GM10248 (cell line): ENCODE results near the gene NDUFS8.

Experiments used
- CTCF ChIA-PET: fragments of 300-600 bp; sonication (Branson Sonifier 250); formaldehyde crosslinking; extraction: SDS; loops from one replicate; lab custom pipeline; 2021; ENCODE audit warnings: antibody characterized with exemption; lab: Yijun Ruan, JAX
- POLR2A ChIA-PET: fragments of 350-650 bp; sonication (Branson Sonifier 250); formaldehyde crosslinking; extraction: SDS; loops from one replicate; lab custom pipeline; 2020; ENCODE audit warnings: antibody characterized with exemption; lab: Yijun Ruan, JAX
- DNase-seq: peaks from one replicate; pipeline ENCODE4 v3.0.0; 2012; ENCODE audit errors: extremely low spot score
- CTCF ChIP-seq: IDR thresholded peaks from 2 replicates; pipeline ENCODE4 v1.5.1; 2012; ENCODE audit warnings: mild to moderate bottlenecking, low read depth; ENCODE audit errors: extremely low read depth, missing control alignments, control extremely low read depth

The NDUFS8 gene

GRCh38 chr11:68038226-68038717 lies 7.8 kb downstream of the NDUFS8 start:
- CTCF ChIA-PET = interaction anchor here (1.3 to 1.5 kb wide), 2 partner anchors 14 to 171 kb away, joined by 3 read pairs; no protein-coding TSS in a partner anchor

GRCh38 chr11:68038718-68039525 lies 8.4 kb downstream of the NDUFS8 start, which contains the start of gene TCIRG1:
TCIRG1 (plus strand) TSS chr11:68039025; CDS start chr11:68041272, 2,247 bp downstream.
- peak; percentile 92 for DNase-seq
- POLR2A ChIA-PET = interaction anchor here (0.6 kb wide), 1 partner anchor 9 kb away, joined by 3 read pairs; the partner anchor contains the start of gene NDUFS8
- CTCF ChIA-PET = interaction anchor here (1.3 to 1.5 kb wide), 3 partner anchors 13 to 170 kb away, joined by 3 read pairs; no protein-coding TSS in a partner anchor

More at GRCh38 chr11:68038226-68038717, 7.8 kb downstream of the NDUFS8 start:
- no peak for DNase-seq
- TF ChIP-seq CTCF = no peak
- POLR2A ChIA-PET = no interaction called here

GRCh38 chr11:68039526-68040086 lies 9.1 kb downstream of the NDUFS8 start:
- DNase-seq = peak; percentile 47
- ChIA-PET POLR2A (interaction anchor here (0.6 kb wide), 1 partner anchor 9 kb away, joined by 3 read pairs; the partner anchor contains the start of gene NDUFS8), CTCF (interaction anchor here (1.1 to 1.3 kb wide), 2 partner anchors 166 to 170 kb away, joined by 3 read pairs; no protein-coding TSS in a partner anchor)
- no peak for TF ChIP-seq CTCF

More at GRCh38 chr11:68038718-68039525, 8.4 kb downstream of the NDUFS8 start, which contains the start of gene TCIRG1:
- no peak for TF ChIP-seq CTCF

GRCh38 chr11:68040101-68040956 lies 9.8 kb downstream of the NDUFS8 start:
- no peak for TF ChIP-seq CTCF
- ChIA-PET CTCF (interaction anchor here (1.1 to 2.7 kb wide), 3 partner anchors 11 to 169 kb away, joined by 3 to 13 read pairs (median 3); no protein-coding TSS in a partner anchor), POLR2A (no interaction called here)

GRCh38 chr11:68040957-68041591 lies 10.6 kb downstream of the NDUFS8 start:
- ChIA-PET POLR2A (interaction anchor here (1.0 kb wide), 1 partner anchor 554 kb away, joined by 3 read pairs; no protein-coding TSS in a partner anchor), CTCF (interaction anchor here (1.1 to 2.7 kb wide), 5 partner anchors 10 to 168 kb away, joined by 3 to 13 read pairs (median 4); partner anchors contain the start of gene NDUFS8)
- DNase-seq = no peak

More at GRCh38 chr11:68040101-68040956, 9.8 kb downstream of the NDUFS8 start:
- DNase-seq = peak; percentile 85

More at GRCh38 chr11:68040957-68041591, 10.6 kb downstream of the NDUFS8 start:
- TF ChIP-seq CTCF = no peak
